ENCODE measurements around the gene NOX4. TPM values are rescaled to one million over a fixed set of nuclear protein-coding genes. Genes with fewer than 3 reads are reported as not detected.
"Not testable (repeated sequence)": the region's sequence is repeated elsewhere in the genome, so short reads cannot be mapped to it uniquely, and the experiment has no call there.

The NOX4 gene
- total RNA-seq, 1 donor from 2014 or later, result not detected

DNA sequence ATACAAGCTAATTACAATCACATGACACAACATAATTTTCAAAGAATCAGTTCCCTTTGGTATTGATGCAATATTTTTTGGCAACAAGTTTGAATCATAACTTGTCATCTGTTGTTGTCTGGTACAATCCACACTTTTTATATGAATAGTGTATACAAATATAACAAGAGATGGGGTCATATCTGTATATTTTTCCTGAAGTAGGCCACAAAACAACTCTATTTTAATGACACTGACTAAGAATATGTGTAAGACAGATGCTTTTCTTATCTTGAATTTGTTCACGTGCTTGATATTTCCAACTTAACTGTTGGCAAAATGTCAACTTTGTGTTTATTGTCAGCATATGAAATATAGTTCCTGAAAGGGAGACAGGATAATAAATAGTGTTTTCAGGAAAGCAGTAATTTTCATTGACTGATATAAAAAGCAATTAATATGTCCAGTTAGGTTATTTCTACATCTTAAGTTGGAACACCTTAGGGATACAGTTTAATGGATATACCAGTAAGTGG, 27.9 kb downstream of the NOX4 start:
- intact Hi-C loops (cut with micrococcal nuclease), result no loop called here

GRCh38 chr11:89458716-89459115, 32.5 kb downstream of the NOX4 start:
- intact Hi-C loops (cut with micrococcal nuclease), result no loop called here

GRCh38 chr11:89457190-89457589, 34.0 kb downstream of the NOX4 start:
- intact Hi-C loops (cut with micrococcal nuclease), result no loop called here

DNA sequence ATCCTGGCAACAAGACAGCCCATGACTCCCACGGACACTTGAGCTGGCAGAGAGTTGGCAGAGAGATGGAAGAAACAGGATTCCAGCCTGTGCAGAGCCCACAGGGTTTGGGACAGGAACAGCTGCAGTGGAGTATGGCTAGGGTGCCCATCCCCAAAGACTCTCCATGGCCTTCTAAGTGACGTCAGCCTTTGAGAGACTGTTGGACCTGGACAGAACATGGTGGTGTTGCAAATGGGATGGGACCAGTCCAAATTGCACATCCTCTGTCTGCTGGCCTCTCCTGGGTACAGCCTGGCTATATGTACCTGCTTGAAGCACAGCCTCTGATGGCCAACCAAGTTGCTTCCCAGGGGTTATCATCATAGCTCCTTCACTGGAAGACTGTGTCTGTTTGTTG, 34.5 kb downstream of the NOX4 start:
- intact Hi-C loops (cut with micrococcal nuclease), result no loop called here

- intact Hi-C loops (cut with micrococcal nuclease), result no loop called here
Observed at GRCh38 chr11:89452780-89453179, 38.4 kb downstream of the NOX4 start.

DNA sequence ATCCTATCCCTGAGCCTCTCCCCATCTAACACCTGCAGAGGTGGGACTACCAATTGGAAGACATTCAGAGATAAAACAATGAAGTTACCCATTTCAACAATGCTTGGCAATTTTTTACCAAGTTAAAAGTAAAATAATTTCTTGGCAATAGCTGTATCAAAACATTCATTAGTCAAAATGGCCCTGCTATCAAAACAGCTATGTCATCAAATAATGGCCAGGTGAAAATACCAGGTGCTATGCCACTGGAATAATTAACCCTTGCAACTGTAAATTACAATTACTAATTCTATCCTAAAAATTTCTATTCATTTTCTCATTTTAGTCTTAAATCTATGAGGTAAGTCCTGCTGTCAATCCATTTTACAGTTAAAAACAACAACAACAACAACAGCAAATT, 43.3 kb downstream of the NOX4 start:
- intact Hi-C loops (cut with micrococcal nuclease), result no loop called here

GRCh38 chr11:89443361-89444322, 47.5 kb downstream of the NOX4 start:
- intact Hi-C loops (cut with micrococcal nuclease), result no loop called here

DNA sequence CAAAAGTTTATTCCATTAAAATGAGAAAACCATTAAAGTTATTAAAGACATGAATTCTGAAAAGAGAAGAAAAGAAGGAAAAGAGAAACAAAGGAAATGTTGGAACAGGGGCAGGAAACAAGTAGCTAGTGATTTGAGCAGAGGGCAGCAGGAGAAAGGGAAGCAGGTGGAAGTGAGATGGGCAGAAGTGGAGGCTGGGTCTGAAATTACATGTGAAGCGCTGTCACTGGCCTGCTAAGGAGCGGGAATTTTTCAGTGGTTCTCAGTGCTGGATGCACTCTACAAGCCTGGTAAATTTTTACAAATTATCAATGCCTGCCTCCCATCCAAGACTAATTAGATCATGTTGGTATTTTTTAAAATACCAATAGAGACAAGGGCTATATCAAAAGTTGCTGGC, 48.4 kb downstream of the NOX4 start:
- intact Hi-C loops (cut with micrococcal nuclease), result no loop called here

- intact Hi-C loops (cut with micrococcal nuclease), result no loop called here
Observed at GRCh38 chr11:89441606-89442005, 49.6 kb downstream of the NOX4 start.

- intact Hi-C loops (cut with micrococcal nuclease), result no loop called here
Observed at GRCh38 chr11:89437317-89437716, 53.9 kb downstream of the NOX4 start.

GRCh38 chr11:89436071-89436470, 55.1 kb downstream of the NOX4 start:
- intact Hi-C loops (cut with micrococcal nuclease), result no loop called here

GRCh38 chr11:89433278-89433677, 57.9 kb downstream of the NOX4 start:
- intact Hi-C loops (cut with micrococcal nuclease), result no loop called here

GRCh38 chr11:89432182-89432581, 59.0 kb downstream of the NOX4 start:
- intact Hi-C loops (cut with micrococcal nuclease), result not testable (repeated sequence)

DNA sequence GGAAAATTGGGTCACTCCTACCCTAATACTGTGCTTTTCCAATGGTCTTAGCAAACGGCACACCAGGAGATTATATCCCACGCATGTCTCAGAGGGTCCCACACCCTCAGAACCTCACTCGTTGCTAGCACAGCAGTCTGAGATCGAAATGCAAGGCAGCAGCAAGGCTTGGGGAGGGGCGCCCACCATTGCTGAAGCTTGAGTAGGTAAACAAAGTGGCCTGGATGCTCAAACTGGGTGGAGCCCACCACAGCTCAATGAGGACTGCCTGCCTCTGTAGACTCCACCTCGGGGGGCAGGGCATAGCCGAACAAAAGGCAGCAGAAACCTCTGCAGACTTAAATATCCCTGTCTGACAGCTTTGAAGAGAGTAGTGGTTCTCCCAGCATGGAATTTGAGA, 64.7 kb downstream of the NOX4 start:
- intact Hi-C loops (cut with micrococcal nuclease), result not testable (repeated sequence)

GRCh38 chr11:89421718-89422117, 69.5 kb downstream of the NOX4 start:
- intact Hi-C loops (cut with micrococcal nuclease), result no loop called here

DNA sequence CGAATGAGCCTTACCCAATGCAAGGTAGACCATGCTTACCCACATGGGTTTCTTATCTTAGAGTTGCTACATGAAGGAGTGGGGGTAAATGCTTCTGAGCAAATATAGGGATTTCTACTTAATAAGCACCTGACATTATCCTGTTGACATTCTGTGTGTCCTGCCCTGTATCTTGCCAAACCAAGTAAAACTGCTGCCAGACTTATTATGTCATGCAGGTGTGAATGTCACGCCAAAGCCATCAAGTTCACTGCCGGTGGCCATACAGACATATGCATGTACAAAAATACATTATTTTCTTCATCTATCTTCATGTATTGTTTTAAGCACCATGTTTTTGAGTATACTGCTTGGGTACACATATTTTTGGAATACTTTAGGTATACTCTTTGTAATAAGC, 70.2 kb downstream of the NOX4 start:
- intact Hi-C loops (cut with micrococcal nuclease), result no loop called here

GRCh38 chr11:89416961-89417360, 74.2 kb downstream of the NOX4 start:
- intact Hi-C loops (cut with micrococcal nuclease), result no loop called here

DNA sequence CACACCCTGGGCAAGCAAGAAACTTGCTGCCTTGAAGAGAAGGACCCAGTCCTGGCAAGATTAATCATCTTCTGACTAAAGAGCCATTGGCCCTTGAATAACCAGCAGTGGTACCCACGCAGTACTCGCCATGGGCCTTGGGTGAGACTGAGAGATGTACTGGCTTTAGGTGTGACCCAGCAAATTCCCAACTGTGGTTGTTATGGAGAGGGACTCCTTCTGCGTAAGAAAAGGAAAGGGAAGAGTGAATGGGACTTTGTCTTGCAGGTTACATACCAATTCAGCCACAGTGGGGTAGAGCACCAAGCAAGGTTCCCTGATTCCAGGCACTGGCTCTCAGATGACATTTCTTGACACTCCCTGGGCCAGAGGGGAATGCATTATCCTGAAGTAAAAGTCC, 80.1 kb downstream of the NOX4 start:
- intact Hi-C loops (cut with micrococcal nuclease), result not testable (repeated sequence)

DNA sequence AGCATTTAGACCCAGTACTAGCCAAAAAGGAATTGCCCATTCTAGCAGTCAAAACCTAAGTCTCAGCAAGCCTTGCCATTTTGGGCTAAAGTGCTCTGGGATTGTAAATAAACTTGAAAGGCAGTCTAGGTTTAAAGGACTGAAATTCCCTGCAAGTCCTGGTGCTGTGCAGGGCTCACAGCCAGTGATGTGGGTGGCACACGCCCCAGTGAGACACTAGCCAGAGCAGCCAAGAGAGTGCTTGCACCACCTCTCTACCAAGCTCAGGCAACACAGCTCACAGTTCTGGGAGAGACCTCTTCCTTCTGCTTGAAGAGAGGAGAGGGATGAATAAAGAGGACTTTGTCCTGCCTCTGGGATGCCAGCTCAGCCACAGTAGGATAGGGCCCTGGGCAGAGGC, 80.5 kb downstream of the NOX4 start:
- intact Hi-C loops (cut with micrococcal nuclease), result not testable (repeated sequence)

DNA sequence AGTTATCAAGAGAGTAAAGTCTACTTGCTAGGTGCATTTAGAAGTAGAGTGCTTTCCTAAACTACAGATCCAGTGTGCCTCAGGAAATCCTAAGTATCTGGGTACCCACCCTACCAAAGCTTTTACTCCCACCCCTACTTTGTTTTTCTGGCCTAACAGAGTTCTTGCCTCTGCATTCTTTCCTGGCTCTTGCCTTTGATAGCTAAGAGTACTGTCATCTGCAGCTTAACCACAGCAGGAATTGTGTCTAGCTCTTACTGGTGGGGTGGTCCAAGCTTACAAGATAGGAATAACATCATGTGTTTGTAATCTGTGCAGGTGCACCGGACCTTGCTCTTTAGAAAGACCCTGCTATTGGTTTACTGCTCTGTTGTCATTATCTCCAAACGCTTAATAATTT, 82.7 kb downstream of the NOX4 start:
- intact Hi-C loops (cut with micrococcal nuclease), result not testable (repeated sequence)

DNA sequence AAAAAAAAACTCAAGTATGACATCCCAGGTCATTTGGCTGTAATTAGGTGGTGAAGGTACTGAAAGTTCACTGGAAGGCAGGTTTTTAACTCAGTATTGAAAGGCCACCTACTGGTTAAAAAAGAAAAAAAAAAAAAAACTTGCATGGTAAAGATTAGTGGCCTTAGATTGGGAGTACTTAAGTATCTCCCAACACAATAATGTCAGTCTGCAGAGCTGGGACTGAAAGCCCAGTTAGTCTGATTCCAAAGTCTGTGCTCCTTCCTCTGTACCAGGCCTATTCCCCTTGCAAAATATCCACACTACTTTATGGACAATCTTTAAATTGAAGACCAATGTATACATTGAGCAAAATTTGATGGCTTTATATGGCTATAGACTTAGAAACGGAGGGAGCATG, 85.5 kb downstream of the NOX4 start:
- intact Hi-C loops (cut with micrococcal nuclease), result no loop called here

DNA sequence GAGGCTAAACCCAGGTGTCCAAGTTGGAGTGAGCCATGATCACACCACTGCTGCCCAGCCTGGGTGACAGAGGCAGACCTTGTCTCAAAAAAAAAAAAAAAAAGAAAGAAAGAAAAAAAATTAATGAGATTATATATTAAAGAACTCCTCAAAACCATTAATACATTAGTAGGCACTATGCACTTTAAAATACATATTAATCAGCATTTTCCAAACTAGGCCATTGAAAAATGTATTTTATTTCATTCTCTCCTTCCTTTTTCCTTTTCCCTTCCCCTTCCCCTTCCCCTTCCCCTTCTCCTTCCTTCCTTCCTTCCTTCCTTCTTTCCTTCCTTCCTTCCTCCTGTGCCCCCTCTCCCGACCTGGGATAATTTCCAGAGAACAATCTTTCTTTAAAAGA, 99.5 kb downstream of the NOX4 start:
- intact Hi-C loops (cut with micrococcal nuclease), result not testable (repeated sequence)

- intact Hi-C loops (cut with micrococcal nuclease), result not testable (repeated sequence)
Observed at GRCh38 chr11:89387501-89387900, 103.7 kb downstream of the NOX4 start.
